Effector CD8-positive, alpha-beta T cell (primary cell): ENCODE results near the gene RNF123.
"Not testable (repeated sequence)": the region's sequence is repeated elsewhere in the genome, so short reads cannot be mapped to it uniquely, and the experiment has no call there.

Source experiments
- DNase-seq: peaks from one replicate; lab custom pipeline; 2025; lab: John Stamatoyannopoulos, UW

Gene RNF123

GRCh38 chr3:49681232-49681522, 8.2 kb upstream of the RNF123 start:
- DNase-seq: no peak

GRCh38 chr3:49681543-49681942, 7.8 kb upstream of the RNF123 start:
- DNase-seq: no peak

GRCh38 chr3:49683162-49683561, 6.2 kb upstream of the RNF123 start:
- no peak for DNase-seq

- not testable (repeated sequence) for DNase-seq
Measured at GRCh38 chr3:49684453-49684852, 4.9 kb upstream of the RNF123 start.

GRCh38 chr3:49685103-49685502, 4.3 kb upstream of the RNF123 start:
- DNase-seq: not testable (repeated sequence)

- not testable (repeated sequence) for DNase-seq
Measured at GRCh38 chr3:49685846-49686245, 3.5 kb upstream of the RNF123 start.

- not testable (repeated sequence) for DNase-seq
Measured at GRCh38 chr3:49686346-49686745, 3.0 kb upstream of the RNF123 start.

GRCh38 chr3:49686769-49687423, 2.5 kb upstream of the RNF123 start:
- DNase-seq: not testable (repeated sequence)

- not testable (repeated sequence) for DNase-seq
Measured at GRCh38 chr3:49687424-49687795, 1.9 kb upstream of the RNF123 start.

GRCh38 chr3:49688338-49689045, 865 bp upstream of the RNF123 start:
- not testable (repeated sequence) for DNase-seq

- not testable (repeated sequence) for DNase-seq
Measured at GRCh38 chr3:49689908-49690624, 709 bp downstream of the RNF123 start.

- not testable (repeated sequence) for DNase-seq
Measured at GRCh38 chr3:49690856-49691255, 1.5 kb downstream of the RNF123 start.

- not testable (repeated sequence) for DNase-seq
Measured at GRCh38 chr3:49691481-49691880, 2.1 kb downstream of the RNF123 start.

- not testable (repeated sequence) for DNase-seq
Measured at GRCh38 chr3:49694409-49695070, 5.2 kb downstream of the RNF123 start.

- DNase-seq: not testable (repeated sequence)
Measured at GRCh38 chr3:49695350-49696015, 6.1 kb downstream of the RNF123 start.

GRCh38 chr3:49699281-49699979, 10.1 kb downstream of the RNF123 start:
- no peak for DNase-seq

- DNase-seq: no peak
Measured at GRCh38 chr3:49700014-49700413, 10.7 kb downstream of the RNF123 start.

- DNase-seq: no peak
Measured at GRCh38 chr3:49700453-49701128, 11.2 kb downstream of the RNF123 start.

GRCh38 chr3:49701388-49702077, 12.2 kb downstream of the RNF123 start:
- no peak for DNase-seq

- no peak for DNase-seq
Measured at GRCh38 chr3:49702672-49703071, 13.3 kb downstream of the RNF123 start.
